K562 (cell line): ENCODE data around the gene MLLT3. TPM values are rescaled to one million over a fixed set of nuclear protein-coding genes. Genes with fewer than 3 reads are reported as not detected.

Experiments
- ATAC-seq: fragments of 200-7000 bp; cut with Tn5 transposase; 3 replicates; pipeline ENCODE4 v1.9.1; 2020; ENCODE audit warnings: moderate library complexity
- BruUV-seq: library from RNA; stranded (reverse); fragments of 400-500 nt; replicated peaks from 2 replicates; lab custom pipeline; 2021; lab: Mats Ljungman, UMichigan
- CTCF ChIA-PET: fragments of 300-600 bp; formaldehyde crosslinking; extraction: SDS; loops from one replicate; lab custom pipeline; 2021; ENCODE audit warnings: low intra/inter-chr PET ratio; lab: Yijun Ruan, JAX
- POLR2A ChIA-PET: fragments of 300-600, 350-650 bp; sonication (Branson Sonifier 250); formaldehyde crosslinking; extraction: SDS; loops from one replicate; lab custom pipeline; 2021; ENCODE audit warnings: antibody characterized with exemption, inconsistent platforms; lab: Yijun Ruan, JAX
- DNase-seq, 4 experiments: peaks; one replicate each; pipeline versions ENCODE4 v3.0.0 to v3.0.0-alpha.2; 2011 to 2018; ENCODE audit warnings: low spot score in 3 of 4, mixed read lengths in 3 of 4; ENCODE audit errors: extremely low read depth in 1 of 4
- FAIRE-seq: peaks from 2 replicates; lab custom pipeline; 2011; peaks lifted over from hg19 to GRCh38; lab: Jason Lieb, UNC
- H2AFZ ChIP-seq: 2 replicates; pipeline ENCODE4 v1.6.0; 2011; ENCODE audit warnings: low read depth, low read length, control low read depth, inconsistent platforms
- H3K27ac ChIP-seq: fragments of 200-600 bp; 3 replicates; pipeline ENCODE4 v1.8.0; 2011; ENCODE audit warnings: low read depth, mild to moderate bottlenecking, control low read depth, inconsistent platforms, low read length, moderate library complexity, mixed read lengths; ENCODE audit errors: extremely low read depth
- H3K27me3 ChIP-seq, 2 experiments: fragments of 300-600 bp in 1 of 2; 2 replicates in 1 of 2; 3 replicates in 1 of 2; pipeline versions ENCODE4 v1.6.0 to v1.8.0; 2011; ENCODE audit warnings: inconsistent platforms in 2 of 2, low read length in 2 of 2, mild to moderate bottlenecking in 1 of 2, mixed read lengths in 1 of 2, moderate library complexity in 1 of 2; ENCODE audit not compliant: control insufficient read depth in 2 of 2, insufficient read depth in 2 of 2
- H3K36me3 ChIP-seq: fragments of 300-600 bp; 3 replicates; pipeline ENCODE4 v1.8.0; 2011; ENCODE audit warnings: mild to moderate bottlenecking, low read length, inconsistent platforms; ENCODE audit not compliant: control insufficient read depth, insufficient read depth
- H3K4me1 ChIP-seq, 2 experiments: fragments of 200-600 bp in 1 of 2; replicated peaks in 1 of 2; 2 replicates in 1 of 2; 3 replicates in 1 of 2; pipeline versions ENCODE4 v1.5.1 to v1.8.0; 2011; ENCODE audit warnings: inconsistent platforms in 2 of 2, low read length in 2 of 2, mild to moderate bottlenecking in 1 of 2, mixed read lengths in 1 of 2, moderate library complexity in 1 of 2; ENCODE audit not compliant: control insufficient read depth in 2 of 2, insufficient read depth in 2 of 2
- H3K4me2 ChIP-seq: 2 replicates; pipeline ENCODE4 v1.6.1; 2011; ENCODE audit warnings: low read length, control low read depth, inconsistent platforms, mixed read lengths; ENCODE audit not compliant: insufficient read depth
- H3K4me3 ChIP-seq: fragments of 200-600 bp; sonication (generic), shearing (Covaris generic); 2 replicates; pipeline ENCODE4 v1.5.1; 2016; ENCODE audit warnings: control low read depth, inconsistent platforms
- H3K79me2 ChIP-seq: fragments of 200-600 bp; 3 replicates; pipeline ENCODE4 v1.8.0; 2011; ENCODE audit warnings: low read length, inconsistent platforms; ENCODE audit not compliant: control insufficient read depth, insufficient read depth
- H3K9ac ChIP-seq, 2 experiments: 2 replicates each; pipeline versions ENCODE4 v1.6.0 to v1.6.1; 2011; ENCODE audit warnings: low read depth in 2 of 2, low read length in 2 of 2, control low read depth in 1 of 2, inconsistent platforms in 1 of 2, mild to moderate bottlenecking in 1 of 2, mixed read lengths in 1 of 2; ENCODE audit not compliant: insufficient read depth in 1 of 2
- H3K9me1 ChIP-seq: one replicate; pipeline ENCODE4 v1.6.0; 2011; ENCODE audit warnings: inconsistent platforms, mild to moderate bottlenecking, low read length, moderate library complexity; ENCODE audit not compliant: control insufficient read depth, insufficient read depth
- H3K9me3 ChIP-seq: replicated peaks from 2 replicates; pipeline ENCODE4 v1.5.1; 2011; ENCODE audit warnings: low read depth, low read length, inconsistent platforms; ENCODE audit not compliant: control insufficient read depth, insufficient read depth
- H4K20me1 ChIP-seq: replicated peaks from 2 replicates; pipeline ENCODE4 v1.6.1; 2011; ENCODE audit warnings: low read length, inconsistent platforms, mixed read lengths; ENCODE audit not compliant: control insufficient read depth, insufficient read depth
- NR1H2 ChIP-seq: sonication (generic); formaldehyde crosslinking; IDR thresholded peaks from 2 replicates; pipeline ENCODE4 v1.4.0; 2020; ENCODE audit warnings: mild to moderate bottlenecking, missing genetic modification reagents
- PML ChIP-seq: IDR thresholded peaks from 2 replicates; pipeline ENCODE4 v1.6.1; 2012; ENCODE audit warnings: low read length, inconsistent platforms
- RBM34 ChIP-seq: fragments of 200-400 bp; formaldehyde crosslinking; IDR thresholded peaks from 2 replicates; pipeline ENCODE4 v1.6.1; 2018; ENCODE audit warnings: low read length, borderline replicate concordance; ENCODE audit not compliant: insufficient read depth
- WGBS: fragments of 100-300 bp; shearing (Covaris generic); methylation state at CpG from one replicate; pipeline ENCODE4 v1.1.6; 2016; ENCODE audit warnings: low coverage, mixed read lengths; ENCODE audit not compliant: insufficient coverage; ENCODE audit errors: missing lambda C conversion rate; 5-methylcytosine and 5-hydroxymethylcytosine counted together
- in situ Hi-C: fragments of 300-500 bp; cut with MboI; formaldehyde crosslinking; loops from 4 replicates; pipeline ENCODE4 v1.15.0; 2018; ENCODE audit warnings: inconsistent platforms, mixed read lengths
- intact Hi-C: fragments of 100-400 bp; cut with micrococcal nuclease; formaldehyde crosslinking; loops from 2 replicates; pipeline ENCODE4 v1.14.2; 2022
- polyA plus RNA-seq, 8 experiments: library from polyadenylated mRNA; depleted of rRNA in 4 of 8; stranded (reverse) in 5 of 8; unstranded in 3 of 8; fragments of >200 nt; fragmentation: Nextera tagmentation in 2 of 8; fragmentation: Illumina TruSeq in 1 of 8; extraction: Ambion mirVana in 2 of 8; extraction: Trizol in 1 of 8; gene quantifications; 2 replicates each; pipeline versions ENCODE4 v1.2.1 to v1.2.3, GENCODE V29; 2011 to 2014; ENCODE audit warnings: inconsistent platforms in 1 of 8, missing spikeins in 1 of 8
- total RNA-seq, 7 experiments: library from RNA; depleted of rRNA in 6 of 7; stranded (reverse); fragments of >200 nt in 6 of 7; fragmentation: Illumina TruSeq in 2 of 7; extraction: Trizol in 2 of 7; gene quantifications; 2 replicates each; pipeline versions ENCODE4 v1.2.1 to v1.2.3, GENCODE V29; 2011 to 2021; ENCODE audit warnings: low replicate concordance in 1 of 7
- TF ChIP-seq, protein P1 (sequence below): sonication (generic); formaldehyde crosslinking; IDR thresholded peaks from 2 replicates; pipeline ENCODE4 v1.8.0; 2022; ENCODE audit warnings: mild to moderate bottlenecking, low read depth, missing genetic modification reagents
- TF ChIP-seq, protein P2 (sequence below): fragments of 250-450 bp; sonication (Bioruptor Pico); IDR thresholded peaks from 2 replicates; pipeline ENCODE4 v1.8.0; 2021; ENCODE audit warnings: moderate library complexity, mild to moderate bottlenecking, inconsistent platforms
- TF ChIP-seq, protein P3 (sequence below), 3 experiments: fragments of 200-800 bp in 1 of 3; fragments of 250-450 bp in 1 of 3; fragments of 450-650 bp in 1 of 3; sonication (Bioruptor Pico) in 1 of 3; sonication (Bioruptor generic) in 1 of 3; formaldehyde crosslinking in 1 of 3; IDR thresholded peaks; 2 replicates each; pipeline versions ENCODE4 v1.6.1 to v1.8.0; 2016 to 2022; ENCODE audit warnings: mild to moderate bottlenecking in 2 of 3, missing genetic modification characterization in 2 of 3, missing compliant biosample characterization in 1 of 3, moderate library complexity in 1 of 3
- TF ChIP-seq, protein P4 (sequence below): fragments of 250-450 bp; sonication (Bioruptor Pico); IDR thresholded peaks from 2 replicates; pipeline ENCODE4 v1.8.0; 2021; ENCODE audit warnings: mild to moderate bottlenecking, moderate library complexity
- TF ChIP-seq, protein P5 (sequence below): IDR thresholded peaks from 2 replicates; pipeline ENCODE4 v1.6.1; 2011; ENCODE audit not compliant: insufficient read length; ENCODE audit errors: extremely low read depth
- TF ChIP-seq, protein P6 (sequence below): sonication (generic); formaldehyde crosslinking; IDR thresholded peaks from 2 replicates; pipeline ENCODE4 v1.8.1; 2022; ENCODE audit warnings: missing genetic modification reagents

The MLLT3 gene
- total and polyA plus RNA-seq, 9 of the 15 experiments (the other 6 are each of a cell fraction or from before 2014, with no cell fraction given), result 0.07 to 0.42 (median 0.22) TPM; not detected in 4

DNA sequence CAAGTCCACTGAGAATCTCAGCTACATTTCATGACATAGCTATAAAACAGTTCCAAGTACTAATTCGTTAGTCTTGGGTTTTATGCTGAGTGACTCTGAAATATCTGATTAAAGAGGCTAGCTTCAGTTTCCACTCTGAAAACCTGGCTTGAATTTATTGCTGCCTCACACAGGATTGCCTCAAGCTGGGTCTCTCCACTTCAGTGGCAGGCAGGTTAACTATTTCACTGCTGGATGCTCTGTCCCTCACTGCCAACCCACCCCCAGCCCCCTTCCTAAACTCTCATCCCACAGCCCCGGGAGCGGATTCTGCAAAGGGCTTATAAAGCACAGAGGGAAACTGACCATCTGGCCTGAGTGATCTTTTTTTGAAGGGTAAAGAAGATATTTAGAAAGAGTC, 318.3 kb downstream of the MLLT3 start:
- no peaks in the 10 kb centered on the region for H3K79me2 ChIP-seq
- no peak overlapping the region for H3K4me2 ChIP-seq
- H3K9ac ChIP-seq, result no peak overlapping the region
- H3K4me1 ChIP-seq, result no peaks in the 10 kb centered on the region
- FAIRE-seq, result no peak
- in situ Hi-C loops (no loop called here), intact Hi-C loops (no loop called here)
- no peak overlapping the region for H3K27ac ChIP-seq
- no peaks in the 10 kb centered on the region for H3K36me3 ChIP-seq
- no peak for ATAC-seq
- no peak for DNase-seq
- no peaks in the 10 kb centered on the region for H3K9me3 ChIP-seq
- H3K4me3 ChIP-seq, result no peak overlapping the region
- WGBS, result 6% methylated on average over 3 of the region's 3 CpGs
- ChIA-PET POLR2A (no interaction called here), CTCF (no interaction called here)
- H4K20me1 ChIP-seq, result no peaks in the 10 kb centered on the region
- no peaks in the 10 kb centered on the region for H3K9me1 ChIP-seq
- H3K27me3 ChIP-seq, result no peaks in the 10 kb centered on the region
- no peak overlapping the region for H2AFZ ChIP-seq
- BruUV-seq, result no TSS peak
- TF ChIP-seq, protein P1, sequence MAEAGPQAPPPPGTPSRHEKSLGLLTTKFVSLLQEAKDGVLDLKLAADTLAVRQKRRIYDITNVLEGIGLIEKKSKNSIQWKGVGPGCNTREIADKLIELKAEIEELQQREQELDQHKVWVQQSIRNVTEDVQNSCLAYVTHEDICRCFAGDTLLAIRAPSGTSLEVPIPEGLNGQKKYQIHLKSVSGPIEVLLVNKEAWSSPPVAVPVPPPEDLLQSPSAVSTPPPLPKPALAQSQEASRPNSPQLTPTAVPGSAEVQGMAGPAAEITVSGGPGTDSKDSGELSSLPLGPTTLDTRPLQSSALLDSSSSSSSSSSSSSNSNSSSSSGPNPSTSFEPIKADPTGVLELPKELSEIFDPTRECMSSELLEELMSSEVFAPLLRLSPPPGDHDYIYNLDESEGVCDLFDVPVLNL, result no peak
- TF ChIP-seq RBM34, result no peak
- no peak for TF ChIP-seq PML
- TF ChIP-seq, protein P2, sequence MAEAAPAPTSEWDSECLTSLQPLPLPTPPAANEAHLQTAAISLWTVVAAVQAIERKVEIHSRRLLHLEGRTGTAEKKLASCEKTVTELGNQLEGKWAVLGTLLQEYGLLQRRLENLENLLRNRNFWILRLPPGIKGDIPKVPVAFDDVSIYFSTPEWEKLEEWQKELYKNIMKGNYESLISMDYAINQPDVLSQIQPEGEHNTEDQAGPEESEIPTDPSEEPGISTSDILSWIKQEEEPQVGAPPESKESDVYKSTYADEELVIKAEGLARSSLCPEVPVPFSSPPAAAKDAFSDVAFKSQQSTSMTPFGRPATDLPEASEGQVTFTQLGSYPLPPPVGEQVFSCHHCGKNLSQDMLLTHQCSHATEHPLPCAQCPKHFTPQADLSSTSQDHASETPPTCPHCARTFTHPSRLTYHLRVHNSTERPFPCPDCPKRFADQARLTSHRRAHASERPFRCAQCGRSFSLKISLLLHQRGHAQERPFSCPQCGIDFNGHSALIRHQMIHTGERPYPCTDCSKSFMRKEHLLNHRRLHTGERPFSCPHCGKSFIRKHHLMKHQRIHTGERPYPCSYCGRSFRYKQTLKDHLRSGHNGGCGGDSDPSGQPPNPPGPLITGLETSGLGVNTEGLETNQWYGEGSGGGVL (CRISPR knock-in tag), result no peak
- TF ChIP-seq, protein P3, sequence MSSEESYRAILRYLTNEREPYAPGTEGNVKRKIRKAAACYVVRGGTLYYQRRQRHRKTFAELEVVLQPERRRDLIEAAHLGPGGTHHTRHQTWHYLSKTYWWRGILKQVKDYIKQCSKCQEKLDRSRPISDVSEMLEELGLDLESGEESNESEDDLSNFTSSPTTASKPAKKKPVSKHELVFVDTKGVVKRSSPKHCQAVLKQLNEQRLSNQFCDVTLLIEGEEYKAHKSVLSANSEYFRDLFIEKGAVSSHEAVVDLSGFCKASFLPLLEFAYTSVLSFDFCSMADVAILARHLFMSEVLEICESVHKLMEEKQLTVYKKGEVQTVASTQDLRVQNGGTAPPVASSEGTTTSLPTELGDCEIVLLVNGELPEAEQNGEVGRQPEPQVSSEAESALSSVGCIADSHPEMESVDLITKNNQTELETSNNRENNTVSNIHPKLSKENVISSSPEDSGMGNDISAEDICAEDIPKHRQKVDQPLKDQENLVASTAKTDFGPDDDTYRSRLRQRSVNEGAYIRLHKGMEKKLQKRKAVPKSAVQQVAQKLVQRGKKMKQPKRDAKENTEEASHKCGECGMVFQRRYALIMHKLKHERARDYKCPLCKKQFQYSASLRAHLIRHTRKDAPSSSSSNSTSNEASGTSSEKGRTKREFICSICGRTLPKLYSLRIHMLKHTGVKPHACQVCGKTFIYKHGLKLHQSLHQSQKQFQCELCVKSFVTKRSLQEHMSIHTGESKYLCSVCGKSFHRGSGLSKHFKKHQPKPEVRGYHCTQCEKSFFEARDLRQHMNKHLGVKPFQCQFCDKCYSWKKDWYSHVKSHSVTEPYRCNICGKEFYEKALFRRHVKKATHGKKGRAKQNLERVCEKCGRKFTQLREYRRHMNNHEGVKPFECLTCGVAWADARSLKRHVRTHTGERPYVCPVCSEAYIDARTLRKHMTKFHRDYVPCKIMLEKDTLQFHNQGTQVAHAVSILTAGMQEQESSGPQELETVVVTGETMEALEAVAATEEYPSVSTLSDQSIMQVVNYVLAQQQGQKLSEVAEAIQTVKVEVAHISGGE (CRISPR knock-in tag; IDR thresholded peaks at IDR 0.05), result no peak
- TF ChIP-seq, protein P4, sequence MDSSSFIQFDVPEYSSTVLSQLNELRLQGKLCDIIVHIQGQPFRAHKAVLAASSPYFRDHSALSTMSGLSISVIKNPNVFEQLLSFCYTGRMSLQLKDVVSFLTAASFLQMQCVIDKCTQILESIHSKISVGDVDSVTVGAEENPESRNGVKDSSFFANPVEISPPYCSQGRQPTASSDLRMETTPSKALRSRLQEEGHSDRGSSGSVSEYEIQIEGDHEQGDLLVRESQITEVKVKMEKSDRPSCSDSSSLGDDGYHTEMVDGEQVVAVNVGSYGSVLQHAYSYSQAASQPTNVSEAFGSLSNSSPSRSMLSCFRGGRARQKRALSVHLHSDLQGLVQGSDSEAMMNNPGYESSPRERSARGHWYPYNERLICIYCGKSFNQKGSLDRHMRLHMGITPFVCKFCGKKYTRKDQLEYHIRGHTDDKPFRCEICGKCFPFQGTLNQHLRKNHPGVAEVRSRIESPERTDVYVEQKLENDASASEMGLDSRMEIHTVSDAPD, result no peak
- TF ChIP-seq, protein P5, sequence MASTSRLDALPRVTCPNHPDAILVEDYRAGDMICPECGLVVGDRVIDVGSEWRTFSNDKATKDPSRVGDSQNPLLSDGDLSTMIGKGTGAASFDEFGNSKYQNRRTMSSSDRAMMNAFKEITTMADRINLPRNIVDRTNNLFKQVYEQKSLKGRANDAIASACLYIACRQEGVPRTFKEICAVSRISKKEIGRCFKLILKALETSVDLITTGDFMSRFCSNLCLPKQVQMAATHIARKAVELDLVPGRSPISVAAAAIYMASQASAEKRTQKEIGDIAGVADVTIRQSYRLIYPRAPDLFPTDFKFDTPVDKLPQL, result no peak
- TF ChIP-seq, protein P6, sequence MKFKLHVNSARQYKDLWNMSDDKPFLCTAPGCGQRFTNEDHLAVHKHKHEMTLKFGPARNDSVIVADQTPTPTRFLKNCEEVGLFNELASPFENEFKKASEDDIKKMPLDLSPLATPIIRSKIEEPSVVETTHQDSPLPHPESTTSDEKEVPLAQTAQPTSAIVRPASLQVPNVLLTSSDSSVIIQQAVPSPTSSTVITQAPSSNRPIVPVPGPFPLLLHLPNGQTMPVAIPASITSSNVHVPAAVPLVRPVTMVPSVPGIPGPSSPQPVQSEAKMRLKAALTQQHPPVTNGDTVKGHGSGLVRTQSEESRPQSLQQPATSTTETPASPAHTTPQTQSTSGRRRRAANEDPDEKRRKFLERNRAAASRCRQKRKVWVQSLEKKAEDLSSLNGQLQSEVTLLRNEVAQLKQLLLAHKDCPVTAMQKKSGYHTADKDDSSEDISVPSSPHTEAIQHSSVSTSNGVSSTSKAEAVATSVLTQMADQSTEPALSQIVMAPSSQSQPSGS (CRISPR knock-in tag), result no peak
- no peak for TF ChIP-seq NR1H2
